HG03442 (cell line): ENCODE data around the gene TASOR2.

Experiments used
- ATAC-seq: cut with Tn5 transposase; IDR thresholded peaks from one replicate; pipeline ENCODE4 v1.9.1; 2021; ENCODE audit warnings: mild to moderate bottlenecking, moderate library complexity; ENCODE audit not compliant: unreplicated experiment

The TASOR2 gene

GRCh38 chr10:5684318-5684970 lies at the start of gene TASOR2:
TSS of gene TASOR2 (plus strand) at chr10:5684838. CDS start at chr10:5720643, 35,805 bp downstream.
- ATAC-seq = peak; percentile 72

GRCh38 chr10:5634918-5635317 lies 49.7 kb upstream of the TASOR2 start:
- ATAC-seq = no peak

GRCh38 chr10:5638494-5638893 lies 46.1 kb upstream of the TASOR2 start:
- no peak for ATAC-seq

- no peak for ATAC-seq
These were observed 45.6 kb upstream of the TASOR2 start for GRCh38 chr10:5639066-5639465.

- no peak for ATAC-seq
These were observed 44.6 kb upstream of the TASOR2 start for GRCh38 chr10:5640036-5640435.

GRCh38 chr10:5640501-5640900 lies 44.1 kb upstream of the TASOR2 start:
- no peak for ATAC-seq

- ATAC-seq = no peak
These were observed 43.1 kb upstream of the TASOR2 start for GRCh38 chr10:5641501-5641900.

- ATAC-seq = no peak
These were observed 41.1 kb upstream of the TASOR2 start for GRCh38 chr10:5643346-5644067.

- ATAC-seq = no peak
These were observed 39.7 kb upstream of the TASOR2 start for GRCh38 chr10:5644930-5645329.

GRCh38 chr10:5645375-5645774 lies 39.3 kb upstream of the TASOR2 start:
- no peak for ATAC-seq

GRCh38 chr10:5645944-5646617 lies 38.6 kb upstream of the TASOR2 start:
- ATAC-seq = no peak

- no peak for ATAC-seq
These were observed 37.0 kb upstream of the TASOR2 start for GRCh38 chr10:5647507-5648240.

- ATAC-seq = no peak
These were observed 35.9 kb upstream of the TASOR2 start for GRCh38 chr10:5648494-5649457.

- ATAC-seq = no peak
These were observed 34.9 kb upstream of the TASOR2 start for GRCh38 chr10:5649746-5650145.

- ATAC-seq = no peak
These were observed 33.8 kb upstream of the TASOR2 start for GRCh38 chr10:5650664-5651387.

- ATAC-seq = no peak
These were observed 33.3 kb upstream of the TASOR2 start for GRCh38 chr10:5651388-5651764.

- ATAC-seq = no peak
These were observed 31.9 kb upstream of the TASOR2 start for GRCh38 chr10:5652746-5653145.

GRCh38 chr10:5654218-5654755 lies 30.4 kb upstream of the TASOR2 start:
- no peak for ATAC-seq

- no peak for ATAC-seq
These were observed 29.5 kb upstream of the TASOR2 start for GRCh38 chr10:5655121-5655520.
